Peyer's patch (tissue), 4 donors: ENCODE measurements around the gene MPC2.
"Not testable (repeated sequence)": the region's sequence is repeated elsewhere in the genome, so short reads cannot be mapped to it uniquely, and the experiment has no call there.

Experiments used
- POLR2A ChIP-seq, 2 donors: fragments of 450-650 bp; IDR thresholded peaks; one replicate each; pipeline ENCODE4 v1.5.1; 2017; ENCODE audit warnings: antibody characterized with exemption in 2 of 2, mild to moderate bottlenecking in 2 of 2, moderate library complexity in 2 of 2
- TF ChIP-seq, protein P1 (sequence below), 6 experiments: fragments of 450-650 bp in 4 of 6; fragments of 200-600 bp in 2 of 6; sonication (generic) in 1 of 6; IDR thresholded peaks; one replicate each; pipeline ENCODE4 v1.5.1; 2017 to 2019; ENCODE audit warnings: antibody characterized with exemption in 6 of 6, mild to moderate bottlenecking in 3 of 6, moderate library complexity in 1 of 6

DNA sequence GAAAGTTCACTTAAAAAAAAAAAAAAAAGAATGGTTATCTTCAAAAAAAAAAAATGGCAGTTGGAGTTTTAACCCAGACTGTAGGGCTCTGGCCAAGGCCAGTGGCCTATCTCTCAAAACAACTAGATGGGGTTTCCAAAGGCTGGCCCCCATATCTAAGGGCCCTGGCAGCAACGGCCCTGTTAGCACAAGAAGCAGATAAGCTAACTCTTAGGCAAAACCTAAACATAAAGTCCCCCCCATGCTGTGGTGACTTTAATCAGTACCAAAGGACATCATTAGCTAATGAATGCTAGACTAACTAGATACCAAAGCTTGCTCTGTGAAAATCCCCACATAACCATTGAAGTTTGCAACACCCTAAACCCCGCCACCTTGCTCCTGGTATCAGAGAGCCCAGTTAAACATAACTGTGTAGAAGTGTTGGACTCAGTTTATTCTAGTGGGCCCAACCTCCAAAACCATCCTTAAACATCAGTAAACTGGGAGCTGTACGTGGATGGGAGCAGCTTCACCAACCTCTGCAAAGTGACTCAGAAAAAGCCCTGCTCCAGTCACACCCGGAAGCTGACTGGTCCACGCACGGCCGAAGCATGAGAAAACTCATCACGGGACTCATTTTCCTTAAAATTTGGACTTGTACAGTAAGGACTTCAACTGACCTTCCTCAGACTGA lies 70.0 kb downstream of the MPC2 start:
- TF ChIP-seq, protein P1, sequence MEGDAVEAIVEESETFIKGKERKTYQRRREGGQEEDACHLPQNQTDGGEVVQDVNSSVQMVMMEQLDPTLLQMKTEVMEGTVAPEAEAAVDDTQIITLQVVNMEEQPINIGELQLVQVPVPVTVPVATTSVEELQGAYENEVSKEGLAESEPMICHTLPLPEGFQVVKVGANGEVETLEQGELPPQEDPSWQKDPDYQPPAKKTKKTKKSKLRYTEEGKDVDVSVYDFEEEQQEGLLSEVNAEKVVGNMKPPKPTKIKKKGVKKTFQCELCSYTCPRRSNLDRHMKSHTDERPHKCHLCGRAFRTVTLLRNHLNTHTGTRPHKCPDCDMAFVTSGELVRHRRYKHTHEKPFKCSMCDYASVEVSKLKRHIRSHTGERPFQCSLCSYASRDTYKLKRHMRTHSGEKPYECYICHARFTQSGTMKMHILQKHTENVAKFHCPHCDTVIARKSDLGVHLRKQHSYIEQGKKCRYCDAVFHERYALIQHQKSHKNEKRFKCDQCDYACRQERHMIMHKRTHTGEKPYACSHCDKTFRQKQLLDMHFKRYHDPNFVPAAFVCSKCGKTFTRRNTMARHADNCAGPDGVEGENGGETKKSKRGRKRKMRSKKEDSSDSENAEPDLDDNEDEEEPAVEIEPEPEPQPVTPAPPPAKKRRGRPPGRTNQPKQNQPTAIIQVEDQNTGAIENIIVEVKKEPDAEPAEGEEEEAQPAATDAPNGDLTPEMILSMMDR (IDR thresholded peaks at IDR 0.05): not testable (repeated sequence)
- not testable (repeated sequence) for TF ChIP-seq POLR2A (IDR thresholded peaks at IDR 0.05)
